Ovary (tissue), 9 donors: ENCODE results near the gene ELOA. TPM values are rescaled to one million over a fixed set of nuclear protein-coding genes. Genes with fewer than 3 reads are reported as not detected.

Experiments used
- DNase-seq, 5 donors: peaks; one replicate each; pipeline ENCODE4 v3.0.0-alpha.2; 2019 to 2020
- H3K27ac ChIP-seq, 2 donors: fragments of 200-600 bp; one replicate each; pipeline versions ENCODE4 v1.5.1 to v1.8.0; 2019 to 2022
- H3K27me3 ChIP-seq: fragments of 200-600 bp; one replicate; pipeline ENCODE4 v1.8.0; 2022
- H3K36me3 ChIP-seq: fragments of 200-600 bp; sonication (generic); one replicate; pipeline ENCODE4 v1.5.1; 2019
- H3K4me1 ChIP-seq: one replicate; pipeline ENCODE4 v1.8.1; 2013; ENCODE audit warnings: mild to moderate bottlenecking, moderate library complexity; ENCODE audit not compliant: insufficient read depth
- H3K4me3 ChIP-seq: fragments of 200-600 bp; sonication (generic); one replicate; pipeline ENCODE4 v1.5.1; 2017
- H3K9me3 ChIP-seq, 2 donors: fragments of 200-600 bp in 1 of 2; sonication (generic) in 1 of 2; one replicate each; pipeline versions ENCODE4 v1.5.1 to v1.8.1; 2013 to 2019; ENCODE audit warnings: mild to moderate bottlenecking in 1 of 2, moderate library complexity in 1 of 2
- CTCF ChIP-seq, 3 donors: fragments of 450-650 bp in 2 of 3; fragments of 200-600 bp in 1 of 3; IDR thresholded peaks; one replicate each; pipeline versions ENCODE4 v1.5.1 to v1.8.0; 2016 to 2022; ENCODE audit warnings: antibody characterized with exemption in 3 of 3, mild to moderate bottlenecking in 1 of 3
- EP300 ChIP-seq: sonication (generic); formaldehyde crosslinking; IDR thresholded peaks from one replicate; pipeline ENCODE4 v1.6.1; 2017; ENCODE audit warnings: antibody characterized with exemption
- POLR2A ChIP-seq: fragments of 450-650 bp; IDR thresholded peaks from one replicate; pipeline ENCODE4 v1.6.1; 2017; ENCODE audit warnings: antibody characterized with exemption, mild to moderate bottlenecking, moderate library complexity
- WGBS, 3 donors: extraction: QIAGEN DNeasy Blood & Tissue Kit in 1 of 3; methylation state at CpG; one replicate each; pipeline versions ENCODE4 v1.1.5 to v1.1.7; 2013 to 2017; 5-methylcytosine and 5-hydroxymethylcytosine counted together
- intact Hi-C, 4 donors: fragments of 100-400 bp; cut with DNase I; formaldehyde crosslinking; loops; one replicate each; pipeline versions ENCODE4 v1.11.0 to v1.15.1; 2022 to 2023
- polyA plus RNA-seq, 2 donors: library from polyadenylated mRNA; stranded (reverse); fragments of 200-250 nt in 1 of 2; fragments of 350-450 nt in 1 of 2; fragmentation: Illumina TruSeq in 1 of 2; extraction: RNeasy Lipid Tissue Mini Kit (QIAGEN cat#74804) in 1 of 2; gene quantifications; one replicate each; pipeline ENCODE4 v1.2.3, GENCODE V29; 2013 to 2014
- total RNA-seq, 7 donors: library from RNA; depleted of rRNA in 2 of 7; stranded (reverse); fragments of >200 nt in 2 of 7; fragmentation: NEBNext Ultra II Directional in 3 of 7; extraction: Animal tissue kit (Norgen Biotek cat#: 25700) in 3 of 7; gene quantifications; one replicate each; pipeline versions ENCODE4 v1.1.0 to v1.2.4, GENCODE V29; 2016 to 2023
- donor health status: DM: no; HTN: no; CAD: no; lungs with moderate emphysema.
- donor health status: DM: no; HTN: no; CAD: no.
- donor health status: Bipolar disorder and iron deficiency.
- donor health status: DM: yes; HTN: yes; CAD: no.
- donor health status: DM: no; HTN: no; CAD: no.
- donor health status: DM: yes; HTN: yes; CAD: no.

Gene ELOA
- total and polyA plus RNA-seq, 9 donors: 13.0 to 38.0 (median 27.3) TPM

GRCh38 chr1:23718482-23718881 is 24.8 kb upstream of the ELOA start:
- H3K27ac ChIP-seq: no peak overlapping the region
- no peak for DNase-seq
- H3K9me3 ChIP-seq: no peaks in the 10 kb centered on the region
- 75 to 85% (median 78%) methylated on average over 3 of the region's 3 CpGs for WGBS, 3 donors
- no peak for TF ChIP-seq POLR2A
- no peak for TF ChIP-seq CTCF (IDR thresholded peaks at IDR 0.05)
- TF ChIP-seq EP300: no peak
- no peaks in the 10 kb centered on the region for H3K27me3 ChIP-seq
- intact Hi-C loops: no loop called here
- no peaks in the 10 kb centered on the region for H3K4me1 ChIP-seq
- no peaks in the 10 kb centered on the region for H3K36me3 ChIP-seq
- H3K4me3 ChIP-seq: no peak overlapping the region

GRCh38 chr1:23719162-23719820 is 24.0 kb upstream of the ELOA start:
- H3K9me3 ChIP-seq: no peaks in the 10 kb centered on the region
- no peak overlapping the region for H3K4me3 ChIP-seq
- intact Hi-C loops: no loop called here
- TF ChIP-seq EP300: no peak
- TF ChIP-seq CTCF (IDR thresholded peaks at IDR 0.05): no peak
- no peak for TF ChIP-seq POLR2A
- no peaks in the 10 kb centered on the region for H3K4me1 ChIP-seq
- H3K36me3 ChIP-seq: no peaks in the 10 kb centered on the region
- H3K27ac ChIP-seq: no peak overlapping the region
- 87 to 93% (median 89%) methylated on average over 3 of the region's 3 CpGs for WGBS, 3 donors
- DNase-seq: no peak
- H3K27me3 ChIP-seq: no peaks in the 10 kb centered on the region

GRCh38 chr1:23720256-23720995 is 22.8 kb upstream of the ELOA start:
- WGBS, 3 donors: 82 to 90% (median 88%) methylated on average over 10 of the region's 10 CpGs
- DNase-seq: no peak
- TF ChIP-seq POLR2A: no peak
- no peak for TF ChIP-seq CTCF (IDR thresholded peaks at IDR 0.05)
- no peak for TF ChIP-seq EP300
- no peak overlapping the region for H3K27ac ChIP-seq
- intact Hi-C loops: no loop called here
- no peaks in the 10 kb centered on the region for H3K9me3 ChIP-seq
- no peak overlapping the region for H3K4me3 ChIP-seq
- H3K27me3 ChIP-seq: no peaks in the 10 kb centered on the region
- H3K36me3 ChIP-seq: no peaks in the 10 kb centered on the region
- no peaks in the 10 kb centered on the region for H3K4me1 ChIP-seq

- intact Hi-C loops: no loop called here
- no peaks in the 10 kb centered on the region for H3K27me3 ChIP-seq
- TF ChIP-seq EP300 (no peak), POLR2A (no peak), CTCF (IDR thresholded peaks at IDR 0.05) (no peak)
- no peak for DNase-seq
- no peaks in the 10 kb centered on the region for H3K9me3 ChIP-seq
- H3K4me3 ChIP-seq: no peak overlapping the region
- no peak overlapping the region for H3K27ac ChIP-seq
- WGBS, 3 donors: 81 to 88% (median 83%) methylated on average over 3 of the region's 3 CpGs
- H3K36me3 ChIP-seq: no peaks in the 10 kb centered on the region
- peaks cover 3% of the 10 kb centered on the region for H3K4me1 ChIP-seq
These were observed 20.6 kb upstream of the ELOA start for GRCh38 chr1:23722652-23723051.
